Measurements from ENCODE around the gene EHF. TPM values are rescaled to one million over a fixed set of nuclear protein-coding genes. Genes with fewer than 3 reads are reported as not detected.

EHF gene
- total and polyA plus RNA-seq, 2 donors (not counting 1 experiment from before 2014, with no cell fraction given) = 0.51 TPM; not detected in 1

DNA sequence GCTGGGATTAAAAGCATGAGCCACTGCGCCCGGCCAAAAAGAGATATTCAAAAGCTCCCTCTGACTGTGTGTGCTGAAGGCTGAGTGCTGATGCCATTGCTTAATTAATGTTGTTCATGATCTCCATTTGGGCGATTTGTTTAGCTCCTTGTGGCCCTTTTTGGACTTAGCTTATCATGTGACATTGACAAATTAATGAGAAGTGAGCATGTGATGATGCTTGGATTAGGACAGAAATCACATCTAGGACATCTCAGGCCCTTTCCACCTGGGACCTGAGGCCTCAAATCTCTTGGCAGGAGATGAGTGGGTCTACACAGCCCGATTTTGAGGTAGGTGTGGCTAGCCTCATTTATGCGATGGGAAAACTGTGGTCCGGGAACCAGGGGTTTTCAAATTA, 10.4 kb downstream of the EHF start:
- Histone ChIP-seq H3K4me1 (ENCODE audit: control insufficient read depth, extremely low read depth, insufficient read depth, low read length) (peaks cover 4% of the 10 kb centered on the region), H3K27me3 (ENCODE audit: control insufficient read depth, insufficient read depth, low read length) (no peaks in the 10 kb centered on the region), H3K36me3 (ENCODE audit: control insufficient read depth, insufficient read depth, low read length) (no peaks in the 10 kb centered on the region), H4K20me1 (ENCODE audit: control insufficient read depth, extremely low read depth, insufficient read depth, low read length) (no peaks in the 10 kb centered on the region), H3K9me3 (ENCODE audit: control insufficient read depth, insufficient read depth, low read depth, low read length) (no peaks in the 10 kb centered on the region), H3K79me2 (ENCODE audit: control insufficient read depth, insufficient read depth, low read length) (no peaks in the 10 kb centered on the region), H3K9ac (ENCODE audit: insufficient read depth, low read length) (no peak overlapping the region), H3K27ac (ENCODE audit: insufficient read depth, low read length) (no peak overlapping the region), H3K4me2 (ENCODE audit: extremely low read depth, insufficient read depth, low read length) (no peak overlapping the region), H3K4me3 (replicated peaks in 1 of 4; ENCODE audit: control extremely low read depth in 1 of 4, insufficient read depth in 1 of 4, low read depth in 3 of 4, low read length in 4 of 4) (no peak overlapping the region), H2AFZ (ENCODE audit: low read length) (no peak overlapping the region)
- no peak for DNase-seq (ENCODE audit: low read depth in 2 of 2)
- no peak for TF ChIP-seq EZH2 (IDR thresholded peaks at IDR 0.05; ENCODE audit: low read length, missing control alignments)
- TF ChIP-seq, protein P1, sequence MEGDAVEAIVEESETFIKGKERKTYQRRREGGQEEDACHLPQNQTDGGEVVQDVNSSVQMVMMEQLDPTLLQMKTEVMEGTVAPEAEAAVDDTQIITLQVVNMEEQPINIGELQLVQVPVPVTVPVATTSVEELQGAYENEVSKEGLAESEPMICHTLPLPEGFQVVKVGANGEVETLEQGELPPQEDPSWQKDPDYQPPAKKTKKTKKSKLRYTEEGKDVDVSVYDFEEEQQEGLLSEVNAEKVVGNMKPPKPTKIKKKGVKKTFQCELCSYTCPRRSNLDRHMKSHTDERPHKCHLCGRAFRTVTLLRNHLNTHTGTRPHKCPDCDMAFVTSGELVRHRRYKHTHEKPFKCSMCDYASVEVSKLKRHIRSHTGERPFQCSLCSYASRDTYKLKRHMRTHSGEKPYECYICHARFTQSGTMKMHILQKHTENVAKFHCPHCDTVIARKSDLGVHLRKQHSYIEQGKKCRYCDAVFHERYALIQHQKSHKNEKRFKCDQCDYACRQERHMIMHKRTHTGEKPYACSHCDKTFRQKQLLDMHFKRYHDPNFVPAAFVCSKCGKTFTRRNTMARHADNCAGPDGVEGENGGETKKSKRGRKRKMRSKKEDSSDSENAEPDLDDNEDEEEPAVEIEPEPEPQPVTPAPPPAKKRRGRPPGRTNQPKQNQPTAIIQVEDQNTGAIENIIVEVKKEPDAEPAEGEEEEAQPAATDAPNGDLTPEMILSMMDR (conservative IDR thresholded peaks at IDR 0.05 in 1 of 2, IDR thresholded peaks at IDR 0.05 in 1 of 2; ENCODE audit: low read depth in 1 of 2, low read length in 2 of 2) = no peak

DNA sequence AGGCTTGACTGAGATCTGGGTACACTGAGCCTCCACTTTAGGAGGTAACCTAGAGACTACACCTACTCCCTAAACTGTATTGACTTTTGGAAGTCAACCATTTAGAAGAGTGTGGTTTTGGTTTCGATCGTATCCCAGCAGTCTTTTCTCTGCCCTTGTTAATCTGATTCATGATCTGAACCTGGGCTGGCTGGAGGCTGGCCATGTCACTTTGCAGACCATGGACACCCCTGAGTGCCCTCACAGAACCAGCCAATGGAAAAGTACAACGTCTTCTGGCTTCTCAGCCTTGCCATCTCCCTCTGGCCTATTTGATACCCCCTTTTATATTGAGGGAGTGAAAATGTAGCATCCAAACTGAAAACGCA, 10.8 kb downstream of the EHF start:
- no peak for DNase-seq (ENCODE audit: low read depth in 2 of 2)
- no peaks in the 10 kb centered on the region for H3K79me2 ChIP-seq (ENCODE audit: control insufficient read depth, insufficient read depth, low read length)
- H3K9ac ChIP-seq (ENCODE audit: insufficient read depth, low read length) = no peak overlapping the region

DNA sequence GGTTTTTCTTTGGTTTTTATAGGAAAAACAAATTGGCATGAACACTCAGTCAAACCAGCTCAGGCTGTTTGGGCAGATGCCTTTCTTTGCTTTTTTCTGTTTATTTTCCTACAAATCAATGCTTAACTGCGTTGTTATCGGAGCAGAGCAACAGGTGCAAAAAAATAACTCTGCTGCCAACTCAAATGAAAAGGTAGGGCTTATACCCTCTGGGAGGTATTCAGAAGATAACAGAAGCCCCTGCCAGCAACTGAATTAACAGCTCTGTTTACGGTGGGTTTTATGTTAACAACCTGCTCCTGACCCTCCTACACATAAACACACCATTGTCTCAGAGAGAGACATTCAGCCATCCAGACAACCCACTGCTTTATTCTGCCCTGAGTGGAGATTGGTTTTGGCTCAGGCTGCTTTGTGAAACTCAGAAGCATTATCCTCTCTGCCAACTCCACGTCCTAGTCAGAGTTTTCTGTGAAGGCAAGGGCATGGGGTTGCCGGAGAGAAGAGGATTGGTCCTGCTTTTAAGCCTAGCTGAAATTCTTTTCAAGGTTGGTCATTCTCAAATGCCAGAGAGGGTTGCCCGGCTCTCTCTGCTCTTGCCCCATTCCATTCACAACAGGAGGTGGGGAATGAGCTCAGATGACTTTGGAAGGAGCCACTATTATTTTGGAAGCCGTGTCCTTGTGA, 11.4 kb downstream of the EHF start:
- H3K27me3 ChIP-seq (ENCODE audit: control insufficient read depth, insufficient read depth, low read length) = no peaks in the 10 kb centered on the region
- no peak overlapping the region for H3K9ac ChIP-seq (ENCODE audit: insufficient read depth, low read length)
- H3K79me2 ChIP-seq (ENCODE audit: control insufficient read depth, insufficient read depth, low read length) = no peaks in the 10 kb centered on the region
- no peak overlapping the region for H2AFZ ChIP-seq (ENCODE audit: low read length)
- no peak overlapping the region for H3K27ac ChIP-seq (ENCODE audit: insufficient read depth, low read length)
- H3K36me3 ChIP-seq (ENCODE audit: control insufficient read depth, insufficient read depth, low read length) = no peaks in the 10 kb centered on the region
- no peak for TF ChIP-seq EZH2 (IDR thresholded peaks at IDR 0.05; ENCODE audit: low read length, missing control alignments)
- TF ChIP-seq, protein P1 (conservative IDR thresholded peaks at IDR 0.05 in 1 of 2, IDR thresholded peaks at IDR 0.05 in 1 of 2; ENCODE audit: low read depth in 1 of 2, low read length in 2 of 2) = no peak
- no peak for DNase-seq (ENCODE audit: low read depth in 2 of 2)
- peaks cover 4% of the 10 kb centered on the region for H3K4me1 ChIP-seq (ENCODE audit: control insufficient read depth, extremely low read depth, insufficient read depth, low read length)
- no peak overlapping the region for H3K4me2 ChIP-seq (ENCODE audit: extremely low read depth, insufficient read depth, low read length)
- no peaks in the 10 kb centered on the region for H4K20me1 ChIP-seq (ENCODE audit: control insufficient read depth, extremely low read depth, insufficient read depth, low read length)
- H3K9me3 ChIP-seq (ENCODE audit: control insufficient read depth, insufficient read depth, low read depth, low read length) = no peaks in the 10 kb centered on the region
- H3K4me3 ChIP-seq (replicated peaks in 1 of 4; ENCODE audit: control extremely low read depth in 1 of 4, insufficient read depth in 1 of 4, low read depth in 3 of 4, low read length in 4 of 4) = no peak overlapping the region

More for the DNA sequence above, 10.8 kb downstream of the EHF start:
- no peaks in the 10 kb centered on the region for H3K9me3 ChIP-seq (ENCODE audit: control insufficient read depth, insufficient read depth, low read depth, low read length)
- H3K4me1 ChIP-seq (ENCODE audit: control insufficient read depth, extremely low read depth, insufficient read depth, low read length) = peaks cover 4% of the 10 kb centered on the region
- no peak overlapping the region for H2AFZ ChIP-seq (ENCODE audit: low read length)
- H3K36me3 ChIP-seq (ENCODE audit: control insufficient read depth, insufficient read depth, low read length) = no peaks in the 10 kb centered on the region
- no peak overlapping the region for H3K4me2 ChIP-seq (ENCODE audit: extremely low read depth, insufficient read depth, low read length)
- no peaks in the 10 kb centered on the region for H4K20me1 ChIP-seq (ENCODE audit: control insufficient read depth, extremely low read depth, insufficient read depth, low read length)
- TF ChIP-seq, protein P1 (conservative IDR thresholded peaks at IDR 0.05 in 1 of 2, IDR thresholded peaks at IDR 0.05 in 1 of 2; ENCODE audit: low read depth in 1 of 2, low read length in 2 of 2) = no peak
- no peak overlapping the region for H3K4me3 ChIP-seq (replicated peaks in 1 of 4; ENCODE audit: control extremely low read depth in 1 of 4, insufficient read depth in 1 of 4, low read depth in 3 of 4, low read length in 4 of 4)
- no peaks in the 10 kb centered on the region for H3K27me3 ChIP-seq (ENCODE audit: control insufficient read depth, insufficient read depth, low read length)
- H3K27ac ChIP-seq (ENCODE audit: insufficient read depth, low read length) = no peak overlapping the region

Measured in fibroblast of lung (primary cell).